HG03175 (cell line): Measurements from ENCODE around the gene ENTREP1.
"Not testable (repeated sequence)": the region's sequence is repeated elsewhere in the genome, so short reads cannot be mapped to it uniquely, and the experiment has no call there.

Experiments
- ATAC-seq: cut with Tn5 transposase; IDR thresholded peaks from one replicate; pipeline ENCODE4 v1.9.1; 2021; ENCODE audit warnings: mild to moderate bottlenecking, moderate library complexity; ENCODE audit not compliant: unreplicated experiment

The ENTREP1 gene

DNA sequence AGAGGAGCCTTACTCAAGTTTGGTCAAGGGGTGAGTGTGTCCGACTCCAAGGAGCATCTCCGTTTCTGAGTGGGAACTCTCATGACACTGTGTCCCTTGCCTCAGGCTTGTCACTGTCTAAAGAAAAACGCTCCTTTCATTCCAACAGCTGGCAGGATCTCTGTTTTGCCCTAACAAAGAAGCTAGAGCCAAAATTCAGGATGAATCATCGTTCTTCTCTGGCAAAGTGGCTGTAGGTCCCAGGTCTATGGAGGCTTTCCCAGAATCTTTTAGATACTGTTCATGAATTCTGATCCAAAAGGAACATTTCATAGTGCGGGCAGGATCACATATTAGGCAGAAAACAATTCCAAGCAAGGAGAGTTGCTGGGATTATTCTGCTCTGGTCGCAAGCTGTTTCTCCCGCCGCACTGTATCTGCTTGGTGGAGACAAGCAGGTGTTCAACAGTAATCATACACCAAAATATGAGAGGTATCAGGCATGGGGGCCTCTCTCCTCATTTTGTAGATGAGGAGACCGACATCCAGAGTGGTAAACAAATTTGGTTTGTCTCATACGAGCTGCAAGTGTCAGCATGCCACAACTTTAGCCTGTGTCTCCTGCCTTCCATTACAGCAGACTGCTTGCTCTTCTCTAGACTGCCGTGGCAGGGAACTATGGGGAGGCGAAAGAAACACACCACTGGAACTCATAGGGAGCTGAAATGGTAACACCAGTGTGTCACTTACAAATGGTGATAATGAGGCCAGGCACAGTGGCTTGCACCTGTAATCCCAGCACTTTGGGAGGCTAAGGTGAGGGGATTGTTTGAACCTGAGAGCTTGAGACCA lies 72.6 kb downstream of the ENTREP1 start:
- ATAC-seq = no peak

DNA sequence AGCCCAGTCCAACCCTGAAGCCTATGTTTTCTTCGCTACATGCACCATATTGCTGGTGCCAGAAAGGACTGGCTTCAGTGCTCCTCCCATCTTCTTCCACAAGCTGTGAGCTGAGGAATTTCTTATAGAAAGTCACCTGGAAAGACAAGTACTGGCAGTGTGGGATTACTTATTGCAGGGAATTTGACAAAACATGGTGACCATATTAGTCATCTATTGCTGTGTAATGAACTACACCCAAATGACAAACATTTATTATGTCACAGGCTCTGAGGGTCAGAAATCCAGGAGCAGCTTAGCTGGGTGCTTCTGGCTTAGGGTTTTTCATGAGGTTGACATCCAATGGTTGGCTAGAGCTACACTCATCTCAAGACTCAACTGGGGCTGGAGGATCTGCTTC lies 75.5 kb downstream of the ENTREP1 start:
- no peak for ATAC-seq

DNA sequence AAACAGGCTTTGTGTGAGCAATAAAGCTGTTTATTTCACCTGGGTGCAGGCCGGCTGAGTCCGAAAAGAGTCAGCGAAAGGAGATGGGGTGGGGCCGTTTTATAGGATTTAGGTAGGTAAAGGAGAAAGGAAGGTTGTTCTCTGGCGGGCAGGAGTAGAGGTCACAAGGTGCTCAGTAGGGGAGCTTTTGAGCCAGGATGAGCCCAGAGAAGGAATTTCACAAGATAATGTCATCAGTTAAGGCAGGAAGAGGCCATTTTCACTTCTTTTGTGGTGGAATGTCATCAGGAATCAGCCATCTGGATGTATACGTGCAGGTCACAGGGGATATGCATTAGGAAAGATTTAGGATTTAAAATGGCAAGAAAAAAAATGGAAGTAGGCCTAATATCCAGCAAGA lies 84.9 kb downstream of the ENTREP1 start:
- ATAC-seq = not testable (repeated sequence)

DNA sequence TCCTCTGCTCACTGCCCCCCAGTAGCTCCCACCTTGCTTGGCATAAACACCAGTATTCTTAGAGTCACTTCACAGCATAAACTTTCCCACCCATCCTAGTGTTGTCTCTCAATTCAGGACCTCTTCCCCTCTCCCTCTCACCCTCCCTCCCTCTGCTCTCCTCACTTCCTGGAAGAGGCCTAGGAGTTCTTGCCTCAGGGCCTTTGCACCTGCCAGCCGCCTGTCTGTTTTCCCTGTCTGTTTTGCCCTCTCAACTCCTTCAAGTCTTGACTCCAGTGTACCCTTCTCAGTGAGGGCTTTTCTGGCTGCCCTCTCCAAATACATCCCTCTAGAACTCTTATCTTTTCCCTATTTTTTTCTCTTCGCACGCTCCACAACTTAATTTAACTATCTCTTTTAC lies 86.2 kb downstream of the ENTREP1 start:
- no peak for ATAC-seq

DNA sequence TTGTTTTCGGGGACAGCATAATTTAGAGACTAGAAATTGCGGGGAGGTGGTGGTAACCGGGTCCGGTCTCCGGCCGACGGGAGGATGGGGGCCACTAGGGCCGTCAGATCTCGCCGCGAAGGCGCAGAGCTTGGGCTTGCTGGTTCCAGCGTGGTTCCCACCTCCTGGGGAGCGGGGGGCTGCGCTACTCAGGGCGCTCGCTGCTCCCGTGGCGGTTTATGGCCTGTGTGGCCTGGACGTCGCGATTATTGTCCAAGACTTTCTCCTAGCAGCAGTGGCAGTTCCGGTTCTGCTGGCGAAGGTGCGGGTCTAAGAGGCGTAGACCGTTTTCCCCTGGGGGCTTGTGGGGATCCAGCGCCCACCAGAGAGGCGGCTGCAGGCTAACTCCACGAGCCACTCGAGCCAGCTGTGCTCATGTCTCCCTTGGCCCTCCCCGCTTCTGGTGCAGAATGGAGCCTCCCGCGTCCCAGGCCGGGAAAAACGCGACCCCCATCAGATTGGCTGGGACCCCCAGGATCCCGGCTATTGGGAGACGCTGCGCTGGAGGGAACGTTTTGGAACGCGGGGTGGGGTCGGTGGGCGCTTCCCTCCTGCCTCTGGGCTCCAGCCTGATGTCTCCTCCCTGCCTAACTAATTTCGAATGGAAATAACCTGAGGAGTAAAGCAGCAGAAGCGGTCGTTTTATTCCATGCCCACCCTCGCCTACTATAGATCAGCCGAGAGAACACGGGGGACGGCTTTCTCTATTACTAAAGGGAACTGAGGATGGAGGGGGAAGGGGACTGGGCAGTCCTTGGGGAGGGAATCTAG lies 87.1 kb downstream of the ENTREP1 start:
- ATAC-seq = no peak

DNA sequence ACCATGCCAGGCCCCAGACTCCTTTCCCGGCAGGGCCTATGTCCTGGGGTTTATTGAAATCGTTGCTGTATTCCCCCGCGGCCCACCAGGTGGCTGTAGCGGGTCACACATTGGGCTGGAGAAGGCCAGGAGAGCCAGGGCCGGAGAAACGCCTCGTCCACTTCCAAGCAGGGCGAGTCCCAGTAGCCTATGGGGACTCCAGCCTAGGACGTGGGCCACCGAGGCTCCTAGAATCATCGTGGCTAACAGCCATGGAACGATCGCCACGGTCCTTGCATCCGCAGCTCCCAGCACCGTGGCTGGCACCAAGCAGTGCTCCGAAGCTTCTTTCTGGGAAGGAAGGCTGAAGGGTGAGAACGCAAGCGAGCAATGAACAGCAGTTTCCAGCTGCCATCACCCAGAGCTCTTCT lies 87.7 kb downstream of the ENTREP1 start:
- ATAC-seq = no peak

DNA sequence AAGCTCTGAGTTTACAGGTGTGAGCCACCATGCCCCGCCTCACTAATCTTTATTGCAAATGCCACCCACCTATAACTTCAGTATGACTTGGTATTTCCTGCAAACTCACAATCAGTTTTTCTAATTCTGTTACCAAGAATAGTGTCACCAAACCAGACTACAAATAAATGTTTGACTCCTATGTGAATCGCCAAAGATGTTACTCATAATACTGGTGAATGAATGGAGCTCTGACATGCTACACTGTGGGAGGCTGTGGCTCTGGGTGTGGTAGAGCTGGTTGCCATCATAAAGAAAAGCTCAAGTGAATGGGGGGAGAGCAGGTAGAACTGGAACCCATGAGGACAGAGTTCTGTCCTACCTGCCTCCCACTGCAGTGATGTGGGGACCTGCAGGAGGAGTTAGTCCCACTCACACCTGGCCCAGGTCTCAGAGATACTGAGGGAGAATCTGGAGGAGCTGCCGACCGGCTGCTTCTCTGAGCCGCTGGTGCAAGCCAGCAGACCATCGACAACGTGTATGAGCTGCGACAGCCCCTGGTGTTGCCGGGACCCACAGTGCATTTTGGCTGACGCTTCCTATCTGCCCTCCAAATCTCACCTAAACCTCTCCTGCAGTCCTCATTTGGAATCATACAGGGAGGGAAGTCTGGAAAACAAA lies 95.7 kb downstream of the ENTREP1 start:
- no peak for ATAC-seq

DNA sequence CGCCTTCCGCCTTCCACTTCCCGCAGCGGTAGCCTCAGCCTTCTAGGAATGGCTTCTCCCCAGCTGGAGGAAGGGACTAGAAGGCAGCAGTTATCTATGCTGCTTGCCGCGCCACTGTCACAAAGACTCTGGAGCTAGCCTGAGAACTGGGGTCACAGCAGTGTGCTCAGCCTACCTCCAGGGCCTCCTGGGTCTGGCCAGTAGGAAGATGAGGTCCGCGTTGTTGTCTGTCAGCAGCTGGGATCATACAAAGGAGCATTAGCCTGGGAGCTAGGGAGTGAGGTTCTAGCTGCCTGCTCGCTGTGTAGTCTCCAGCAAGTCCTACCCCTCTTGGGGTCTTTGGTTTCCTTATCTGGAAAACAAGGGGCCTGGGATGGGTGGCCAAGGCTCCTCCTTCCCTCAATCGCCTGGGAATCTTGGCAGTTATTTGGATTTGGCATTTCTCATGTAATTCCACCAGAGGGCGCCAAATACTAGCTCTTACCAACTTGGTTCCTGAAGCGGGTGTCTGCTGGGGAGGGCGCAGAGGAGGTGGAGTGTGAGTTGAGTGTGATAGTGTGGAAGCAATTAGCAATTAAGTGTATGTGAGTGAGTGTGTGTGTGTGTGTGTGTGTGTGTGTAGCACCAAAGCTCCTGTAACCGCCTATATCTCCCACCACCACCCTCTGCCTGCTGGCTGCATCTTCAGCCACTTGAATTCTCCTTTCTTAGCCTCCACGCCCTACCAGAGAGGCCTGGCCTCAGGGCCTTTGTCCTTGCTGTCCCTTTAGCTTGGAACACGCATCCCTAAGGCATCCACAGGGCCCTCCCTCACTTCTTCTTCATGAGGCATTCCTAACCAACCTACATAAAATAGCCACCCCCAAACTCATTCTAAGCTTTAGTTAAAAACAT lies 97.1 kb downstream of the ENTREP1 start:
- ATAC-seq = peak; percentile 53

DNA sequence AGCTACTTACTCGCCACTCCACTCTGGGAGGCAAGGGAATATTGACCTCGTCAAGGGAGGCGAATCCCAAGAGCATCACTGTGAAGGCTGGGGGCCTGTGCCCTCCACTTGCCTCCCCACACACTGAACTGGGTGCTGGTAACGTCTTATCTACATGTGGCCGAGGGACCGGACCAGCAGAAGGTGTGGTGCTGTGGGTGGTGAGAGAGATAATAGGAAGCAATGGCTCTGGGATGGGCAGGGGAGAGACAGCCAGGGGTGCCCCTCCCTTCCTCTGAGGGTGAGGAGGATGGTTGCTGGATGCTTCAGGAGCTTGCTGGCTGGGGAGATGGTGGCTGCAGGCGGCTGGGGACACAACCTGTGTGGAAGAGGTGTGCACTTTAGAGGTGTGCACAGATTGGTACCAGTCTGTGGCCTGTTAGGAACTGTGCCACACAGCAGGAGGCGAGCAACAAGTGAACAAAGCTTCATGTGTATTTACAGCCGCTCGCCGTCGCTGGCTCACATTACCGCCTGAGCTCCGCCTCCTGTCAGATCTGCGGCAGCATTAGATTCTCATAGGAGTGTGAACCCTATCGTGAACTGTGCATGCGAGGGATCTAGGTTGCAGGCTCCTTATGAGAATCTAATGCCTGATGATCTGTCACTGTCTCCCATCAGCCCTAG lies 100.3 kb downstream of the ENTREP1 start:
- no peak for ATAC-seq

DNA sequence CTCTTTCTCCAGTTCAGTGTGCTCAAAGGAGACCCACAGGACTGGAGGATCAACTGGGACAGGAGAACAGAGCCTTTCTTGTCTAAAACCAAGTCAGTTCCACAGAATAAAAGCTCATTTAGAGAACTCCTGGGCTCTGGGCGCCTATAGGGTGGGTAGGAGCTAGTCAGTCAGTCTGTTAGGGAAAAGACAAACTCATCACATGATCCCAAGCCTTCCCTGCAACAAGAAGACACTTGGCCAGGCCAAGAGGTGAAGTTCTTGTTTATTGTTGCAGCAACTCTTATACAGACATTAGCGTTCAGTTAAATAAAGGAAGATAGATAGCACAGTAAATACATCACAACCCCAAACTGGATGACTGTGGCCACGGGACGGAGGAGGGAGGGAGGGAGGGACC lies 102.3 kb downstream of the ENTREP1 start:
- ATAC-seq = no peak

DNA sequence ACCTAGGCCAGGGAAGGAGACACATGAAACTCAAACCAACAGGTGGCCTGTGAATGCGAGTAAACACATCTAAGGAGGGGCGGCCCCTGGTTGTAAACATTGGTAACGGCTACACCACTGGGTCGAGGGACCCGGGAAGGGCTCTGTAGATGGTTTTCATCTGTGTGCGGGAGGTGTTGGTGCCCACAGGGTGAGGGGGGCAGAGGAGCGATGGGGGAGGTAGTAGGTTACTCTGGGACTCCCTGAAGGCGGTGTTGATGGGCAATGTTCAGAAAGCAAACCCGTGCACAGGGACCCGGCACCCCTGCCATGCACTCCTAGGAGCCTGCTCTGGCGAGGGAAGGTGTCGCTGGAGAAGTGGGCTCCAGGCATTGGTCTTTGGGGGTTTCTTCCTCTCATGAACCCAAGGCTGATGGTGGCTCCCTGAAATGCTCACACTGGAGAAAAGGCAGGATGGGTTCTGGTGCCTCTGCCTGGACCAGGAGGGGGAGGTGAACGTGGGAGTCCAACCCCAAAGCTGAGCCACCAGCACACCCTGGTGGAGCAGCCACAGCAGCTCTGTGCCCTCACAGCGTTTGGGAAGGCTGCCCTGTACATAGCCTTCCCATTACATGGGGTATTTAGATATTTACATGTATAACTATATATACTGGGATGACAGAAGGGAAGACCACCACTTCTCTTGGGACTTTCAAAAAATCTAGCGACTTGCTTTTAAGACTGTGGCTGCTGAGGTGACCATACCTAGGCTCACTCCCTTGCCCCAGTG lies 103.2 kb downstream of the ENTREP1 start:
- ATAC-seq = no peak

DNA sequence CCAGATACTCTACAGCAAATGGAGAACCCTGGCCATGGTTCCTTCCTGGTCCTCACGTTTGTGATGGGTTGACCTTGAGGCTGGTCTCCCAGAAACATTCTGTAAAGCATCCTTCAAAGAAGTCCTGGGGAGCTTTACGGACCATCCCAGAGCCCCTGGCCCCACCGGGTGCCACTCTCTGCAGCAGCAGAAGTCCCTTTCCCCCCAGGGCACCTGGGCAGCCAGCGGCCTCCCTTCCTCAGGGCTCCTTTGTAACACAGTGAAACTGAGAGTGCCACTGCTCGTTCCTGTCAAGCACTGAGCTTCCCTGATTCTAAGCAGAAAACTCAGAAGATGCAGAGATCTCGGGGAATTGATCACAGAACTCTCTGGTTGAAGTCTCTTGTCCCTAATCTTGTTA lies 104.3 kb downstream of the ENTREP1 start:
- ATAC-seq = no peak

DNA sequence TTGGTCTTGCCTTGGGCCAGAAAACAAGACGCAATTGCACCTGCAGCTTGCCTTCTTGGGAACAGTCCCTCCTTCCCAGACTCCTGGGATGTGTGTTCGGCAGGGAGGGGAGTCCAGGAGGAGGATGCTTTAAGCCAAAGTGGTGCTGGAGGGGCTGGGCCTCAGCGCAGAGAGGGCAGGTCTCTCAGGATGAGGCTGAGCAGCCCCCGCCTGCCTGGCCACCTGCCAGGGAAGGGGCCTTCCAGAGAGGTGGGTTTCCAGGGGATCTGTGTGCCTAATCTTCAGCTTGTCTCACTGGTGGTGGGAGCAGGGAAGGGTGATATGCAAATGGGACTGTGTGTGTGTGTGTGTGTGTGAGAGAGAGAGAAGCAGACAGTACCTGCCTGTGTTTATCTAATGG lies 105.2 kb downstream of the ENTREP1 start:
- no peak for ATAC-seq

DNA sequence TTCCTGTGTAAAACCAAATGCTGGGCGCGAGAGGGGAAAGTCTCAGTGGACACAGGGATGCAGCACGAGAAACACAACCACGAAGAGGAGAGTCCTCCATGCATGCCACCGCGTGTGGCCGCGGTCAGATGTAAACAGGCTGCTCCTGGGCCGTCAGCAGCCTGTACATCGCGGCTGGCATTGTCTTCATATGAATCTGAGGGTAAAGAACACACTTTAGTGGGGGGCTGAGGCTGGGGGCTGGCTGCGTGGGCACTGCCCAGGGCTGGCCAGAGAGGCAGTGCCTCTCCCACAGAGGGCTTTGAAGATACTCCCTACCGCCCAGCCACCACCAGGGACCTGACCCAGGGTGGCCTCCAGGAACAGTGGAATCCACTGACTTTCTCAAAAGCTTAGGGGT lies 106.2 kb downstream of the ENTREP1 start:
- ATAC-seq = no peak

DNA sequence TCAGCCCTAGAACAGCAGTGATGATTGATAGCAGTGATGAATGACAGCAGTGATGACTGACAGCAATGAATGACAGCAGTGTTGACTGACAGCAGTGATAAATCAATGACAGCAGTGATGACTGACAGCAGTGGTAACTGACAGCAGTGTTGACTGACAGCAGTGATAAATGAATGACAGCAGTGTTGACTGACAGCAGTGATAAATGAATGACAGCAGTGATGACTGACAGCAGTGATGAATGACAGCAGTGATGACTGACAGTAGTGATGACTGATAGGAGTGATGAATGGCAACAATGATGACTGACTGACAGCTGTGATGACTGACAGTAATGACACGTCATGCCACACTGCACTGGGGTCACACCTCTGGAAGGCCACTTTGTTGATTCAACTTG lies 106.8 kb downstream of the ENTREP1 start:
- ATAC-seq = no peak

DNA sequence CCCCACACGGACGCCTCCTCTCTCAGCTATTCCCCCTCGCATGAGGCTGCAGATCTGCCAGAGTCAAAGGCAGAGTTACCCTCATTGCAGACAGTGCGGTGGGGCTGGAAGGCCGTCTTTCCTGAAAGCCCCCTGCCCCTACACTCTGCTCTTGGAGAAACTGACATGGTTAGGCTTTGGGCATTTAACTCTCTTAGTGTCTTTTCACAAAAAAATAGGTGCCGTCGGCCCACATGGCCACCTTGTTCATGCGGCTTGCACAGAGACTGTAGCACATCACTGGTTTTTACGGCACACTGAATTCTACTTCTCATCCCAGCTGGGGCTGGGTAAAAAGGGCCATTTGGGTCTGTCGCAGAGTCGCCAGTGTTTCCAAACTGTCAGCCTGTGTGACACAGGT lies 107.6 kb downstream of the ENTREP1 start:
- ATAC-seq = no peak

DNA sequence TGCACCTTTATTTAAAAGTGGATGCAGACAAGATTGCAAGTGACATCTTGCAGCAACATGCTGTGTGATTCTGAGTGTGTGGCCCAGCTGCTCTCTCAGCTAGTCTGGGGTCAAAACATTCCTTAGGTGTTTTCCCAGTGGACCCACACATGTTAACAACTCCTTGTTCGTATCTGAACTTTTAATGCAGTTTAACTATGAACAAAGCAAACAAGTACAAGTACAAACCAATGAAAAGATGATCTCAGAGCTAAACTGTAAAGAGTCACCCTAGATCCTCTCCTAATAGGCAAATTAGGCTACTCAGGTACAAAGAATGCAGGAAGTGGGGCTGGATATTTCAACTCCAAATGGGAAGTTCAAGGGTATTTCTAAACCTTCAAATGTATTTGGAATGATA lies 108.4 kb downstream of the ENTREP1 start:
- no peak for ATAC-seq

DNA sequence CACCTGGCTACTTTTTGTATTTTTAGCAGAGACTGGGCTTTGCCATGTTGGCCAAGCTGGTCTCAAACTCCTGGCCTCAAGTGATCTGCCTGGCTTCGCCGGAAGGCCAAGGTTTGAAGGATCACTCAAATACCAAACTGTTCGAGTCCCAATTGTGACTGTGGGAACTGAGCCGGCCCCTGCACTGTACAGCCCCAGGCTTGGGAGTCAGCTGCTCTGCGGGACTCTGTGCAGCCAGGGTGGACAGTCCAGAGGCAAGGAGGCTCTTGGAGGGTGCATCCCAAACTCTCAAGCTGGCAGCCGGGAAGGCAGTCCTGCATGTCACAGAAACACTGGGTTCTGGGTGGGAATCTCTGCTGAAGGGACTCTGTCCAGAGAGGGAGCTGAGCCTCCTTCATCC lies 109.0 kb downstream of the ENTREP1 start:
- ATAC-seq = no peak

DNA sequence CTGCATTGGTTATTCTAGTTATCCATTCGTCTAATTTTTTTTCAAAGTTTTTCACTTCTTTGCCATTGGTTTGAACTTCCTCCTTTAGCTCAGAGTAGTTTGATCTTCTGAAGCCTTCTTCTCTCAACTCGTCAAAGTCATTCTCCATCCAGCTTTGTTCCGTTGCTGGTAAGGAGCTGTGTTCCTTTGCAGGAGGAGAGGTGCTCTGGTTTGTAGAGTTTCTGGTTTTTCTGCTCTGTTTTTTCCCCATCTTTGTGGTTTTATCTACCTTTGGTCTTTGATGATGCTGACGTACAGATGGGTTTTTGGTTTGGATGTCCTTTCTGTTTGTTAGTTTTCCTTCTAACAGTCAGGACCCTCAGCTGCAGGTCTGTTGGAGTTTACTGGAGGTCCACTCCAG lies 114.6 kb downstream of the ENTREP1 start:
- not testable (repeated sequence) for ATAC-seq
